Cardiac ventricle fibroblast (primary cell): Measurements from ENCODE around the gene GGTA1. TPM values are rescaled to one million over a fixed set of nuclear protein-coding genes. Genes with fewer than 3 reads are reported as not detected.

ENCODE experiments used
- total RNA-seq: library from RNA; depleted of rRNA; stranded (reverse); fragments of >200 nt; gene quantifications from 2 replicates; pipeline ENCODE4 v1.2.3, GENCODE V29; 2015

GGTA1 gene
- 0.25 and 1.1 TPM in 2 replicates for total RNA-seq

GRCh38 chr9:121499427-121500164 lies at the start of gene GGTA1:
GGTA1 (minus strand) TSS chr9:121499844; CDS start chr9:121467922, 31,922 bp downstream.

Other genes with a start within 250 kb of the GGTA1 start
- gene GSN, start 231.7 kb downstream of the GGTA1 start, total RNA-seq: 739 and 768 TPM in 2 replicates
- gene STOM, start 129.6 kb downstream of the GGTA1 start, total RNA-seq: 89.5 and 97.0 TPM in 2 replicates
- gene DAB2IP, start 151.8 kb upstream of the GGTA1 start, total RNA-seq: 4.7 and 5.8 TPM in 2 replicates